ENCODE measurements around the gene NT5DC3. TPM values are rescaled to one million over a fixed set of nuclear protein-coding genes. Genes with fewer than 3 reads are reported as not detected.

Gene NT5DC3
- total RNA-seq, 1 donor from 2014 or later = 32.8 TPM

DNA sequence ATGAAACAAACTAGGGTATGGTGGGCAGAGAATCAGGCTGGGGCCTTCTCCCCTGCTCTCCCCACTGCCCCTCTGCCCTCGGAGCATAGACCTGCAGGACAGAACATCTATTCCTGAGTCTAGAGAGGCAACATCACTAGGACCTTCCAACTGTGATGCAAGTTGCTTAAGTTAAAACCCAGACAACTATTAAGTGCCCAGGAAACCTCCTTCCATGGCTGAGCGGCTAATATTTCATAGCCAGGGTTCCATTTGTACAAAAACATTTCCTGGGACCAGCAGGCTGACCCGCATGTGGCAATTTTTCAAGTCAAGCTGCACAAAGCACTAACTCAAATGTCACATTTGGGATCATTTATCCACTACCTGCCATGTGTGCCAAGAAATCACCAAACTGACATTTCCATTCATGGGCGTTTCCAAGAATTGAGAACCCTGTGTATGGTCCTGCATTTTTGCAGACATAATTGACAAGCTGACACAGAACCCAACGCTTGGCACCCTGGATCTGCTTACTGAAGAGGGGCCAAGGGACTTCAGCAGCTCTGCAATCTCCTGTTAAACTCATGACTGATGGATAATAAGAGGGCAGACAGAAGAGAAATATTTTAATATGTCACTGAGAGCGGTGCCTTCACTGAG, 32.7 kb downstream of the NT5DC3 start:
- DNase-seq = no peak

GRCh38 chr12:103807561-103808238, 33.3 kb downstream of the NT5DC3 start:
- no peak for DNase-seq

- no peak for DNase-seq
These were observed 34.2 kb downstream of the NT5DC3 start for GRCh38 chr12:103806803-103807202.

DNA sequence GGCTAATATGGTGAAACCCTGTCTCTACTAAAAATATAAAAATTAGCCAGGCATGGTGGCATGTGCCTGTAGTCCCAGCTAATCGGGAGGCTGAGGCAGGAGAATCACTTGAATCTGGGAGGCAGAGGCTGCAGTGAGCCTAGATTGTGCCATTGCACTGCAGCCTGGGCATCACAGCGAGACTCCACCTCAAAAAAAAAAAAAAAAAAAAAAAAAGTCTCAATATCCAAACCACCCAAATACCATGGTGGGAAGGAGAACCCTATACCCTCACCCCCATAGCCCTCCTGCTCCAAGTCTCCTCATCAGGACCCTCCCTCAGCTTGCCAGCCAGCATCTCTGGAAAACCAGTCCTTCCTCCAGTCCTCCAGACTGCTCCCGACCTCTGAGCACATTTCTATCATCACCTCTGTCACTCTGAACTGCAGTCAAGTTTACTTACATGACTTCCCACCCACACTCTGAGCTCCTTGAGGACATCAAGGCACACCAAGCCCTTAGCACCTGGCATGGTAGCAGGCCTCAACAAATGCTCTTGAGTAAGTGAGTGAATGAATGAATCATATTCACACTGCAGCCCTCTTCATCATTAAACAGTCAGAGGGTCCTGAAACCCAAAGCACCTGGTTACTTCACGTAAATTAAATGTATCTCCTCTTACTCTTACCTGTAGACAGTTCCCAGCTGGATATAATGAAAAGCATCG, 35.2 kb downstream of the NT5DC3 start:
- DNase-seq = no peak

DNA sequence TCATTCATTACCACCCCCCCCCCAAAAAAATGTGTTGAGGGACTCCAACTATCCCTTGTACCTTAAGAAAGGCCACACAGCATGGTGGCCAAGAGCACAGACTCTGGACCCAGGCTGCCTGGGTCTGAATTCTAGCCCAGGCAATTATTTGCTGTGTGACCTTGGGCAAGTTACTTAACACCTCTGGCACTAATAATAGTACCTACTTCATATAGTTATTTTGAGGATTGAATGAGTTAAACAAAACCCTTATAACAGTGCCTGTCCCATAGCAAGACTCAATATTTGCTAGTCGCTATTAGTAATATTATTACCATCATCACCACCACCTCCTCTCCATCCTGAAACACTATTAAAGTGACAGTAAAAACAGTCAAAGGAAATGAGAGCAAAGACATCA, 37.2 kb downstream of the NT5DC3 start:
- no peak for DNase-seq

DNA sequence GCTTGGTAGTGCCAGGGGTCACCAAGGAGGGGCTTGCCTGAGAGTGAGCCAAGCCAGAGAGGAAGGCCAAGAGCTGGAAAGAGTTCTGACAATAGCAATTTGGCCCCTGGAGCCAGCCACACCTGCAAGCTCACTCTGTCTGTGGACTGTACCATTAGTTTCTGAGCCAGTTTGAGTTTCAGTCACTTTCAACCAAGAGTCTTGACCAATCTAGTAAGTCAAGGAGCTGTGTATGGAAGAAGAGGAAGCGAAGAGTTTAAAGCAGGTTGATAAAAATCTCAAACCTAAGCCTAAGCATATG, 38.5 kb downstream of the NT5DC3 start:
- no peak for DNase-seq

DNA sequence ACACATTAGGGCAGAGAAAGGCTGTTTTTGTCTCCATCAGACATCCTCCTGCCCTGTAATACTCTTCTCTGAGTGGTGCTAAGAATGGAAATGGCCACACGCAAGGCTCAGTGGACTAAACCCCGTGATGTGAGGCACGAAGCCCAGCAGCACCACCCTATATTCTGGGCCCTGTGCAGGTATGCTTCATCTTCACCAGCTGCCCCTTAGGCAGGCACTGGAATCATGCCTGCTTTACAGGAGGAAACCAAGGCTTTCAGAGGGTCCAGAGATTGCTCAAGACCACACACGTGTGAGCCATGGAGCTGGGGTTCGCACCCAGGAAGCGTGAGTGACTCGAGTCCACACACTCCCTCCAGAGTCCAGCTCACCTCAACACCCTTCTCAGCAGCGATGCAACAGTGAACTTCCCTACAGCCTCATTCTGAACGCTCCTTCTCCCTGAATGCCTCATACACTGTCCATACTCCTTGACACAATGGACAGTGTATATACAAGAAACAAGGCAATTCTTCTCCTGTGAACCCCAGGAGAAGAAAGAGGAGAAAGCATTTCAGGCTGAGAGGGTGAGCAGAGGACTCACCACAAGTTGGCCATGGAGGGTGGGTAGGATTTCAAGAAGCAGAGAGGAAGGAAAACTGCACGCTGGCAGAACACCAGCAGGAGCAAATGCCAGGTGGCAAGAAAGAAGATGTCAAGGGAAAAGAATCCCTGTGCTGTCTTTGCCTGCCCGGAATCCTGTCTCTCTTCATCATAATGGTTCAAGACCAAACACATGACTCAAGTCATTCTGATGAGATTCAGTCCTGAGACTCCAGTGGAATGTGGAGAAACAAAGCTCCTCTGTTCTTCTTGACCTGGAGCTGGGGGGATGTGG, 39.1 kb downstream of the NT5DC3 start:
- DNase-seq = no peak

DNA sequence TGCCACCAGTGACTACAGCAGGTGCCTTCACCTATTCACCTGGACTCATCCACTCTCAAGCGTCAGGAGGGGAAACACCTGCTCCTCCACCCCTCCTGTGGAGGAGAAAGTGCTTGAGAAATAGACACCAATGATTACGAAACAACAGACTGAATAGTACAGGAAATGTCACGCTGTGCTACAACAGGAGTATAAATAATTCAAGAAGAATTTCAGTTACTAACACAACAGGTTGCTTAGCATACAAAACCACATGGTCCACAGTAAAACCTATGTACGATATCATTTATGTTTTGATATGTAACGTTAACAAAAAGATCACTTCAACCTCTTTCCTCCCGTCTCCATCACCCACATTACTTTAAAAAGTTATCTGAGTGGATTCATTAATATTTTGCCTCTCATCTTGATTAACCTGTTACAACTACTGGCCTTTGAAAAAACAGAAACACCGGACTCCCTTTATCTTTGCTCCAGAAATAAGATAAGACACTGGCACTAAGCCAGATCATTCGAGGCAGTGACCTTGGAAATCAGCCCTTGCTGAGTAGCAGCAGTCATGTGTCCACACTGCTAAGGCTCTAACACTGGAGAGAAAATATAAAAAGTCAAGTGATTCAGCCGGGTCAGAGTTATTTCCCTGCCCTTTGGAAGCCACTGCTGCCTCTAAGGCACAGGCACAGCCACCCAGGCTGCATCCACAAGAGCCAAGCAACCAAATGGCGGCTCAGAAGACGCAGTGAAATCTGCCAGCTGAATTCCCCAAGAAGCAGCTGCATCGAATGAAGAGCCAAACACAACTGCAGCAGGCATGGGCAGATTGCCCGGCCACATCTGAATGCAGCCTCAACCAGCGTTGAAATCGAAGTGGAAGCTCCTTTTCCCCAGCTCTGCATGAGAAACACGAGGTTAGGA, 40.9 kb downstream of the NT5DC3 start:
- DNase-seq = peak; percentile 43

- no peak for DNase-seq
These were observed 41.6 kb downstream of the NT5DC3 start for GRCh38 chr12:103799504-103799856.

DNA sequence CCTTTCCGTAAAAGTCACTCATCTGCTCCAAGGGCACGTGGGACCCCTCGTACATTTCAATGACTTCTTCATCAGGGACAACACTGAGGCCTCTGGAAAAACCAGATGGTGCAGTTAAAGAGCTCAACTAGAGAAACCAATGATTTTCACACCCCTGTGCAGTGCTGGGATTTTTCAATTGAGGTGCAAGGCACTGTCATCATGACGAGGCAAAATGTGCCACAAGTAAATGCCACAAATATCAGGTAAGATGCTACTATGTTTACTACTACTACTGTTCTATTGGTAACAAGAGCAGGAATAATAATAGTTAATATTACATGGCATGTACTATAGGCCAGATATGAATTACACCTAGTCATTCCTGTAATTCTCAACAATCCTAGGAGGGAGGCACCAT, 42.4 kb downstream of the NT5DC3 start:
- DNase-seq = no peak

- DNase-seq = no peak
These were observed 46.5 kb downstream of the NT5DC3 start for GRCh38 chr12:103794309-103795213.

DNA sequence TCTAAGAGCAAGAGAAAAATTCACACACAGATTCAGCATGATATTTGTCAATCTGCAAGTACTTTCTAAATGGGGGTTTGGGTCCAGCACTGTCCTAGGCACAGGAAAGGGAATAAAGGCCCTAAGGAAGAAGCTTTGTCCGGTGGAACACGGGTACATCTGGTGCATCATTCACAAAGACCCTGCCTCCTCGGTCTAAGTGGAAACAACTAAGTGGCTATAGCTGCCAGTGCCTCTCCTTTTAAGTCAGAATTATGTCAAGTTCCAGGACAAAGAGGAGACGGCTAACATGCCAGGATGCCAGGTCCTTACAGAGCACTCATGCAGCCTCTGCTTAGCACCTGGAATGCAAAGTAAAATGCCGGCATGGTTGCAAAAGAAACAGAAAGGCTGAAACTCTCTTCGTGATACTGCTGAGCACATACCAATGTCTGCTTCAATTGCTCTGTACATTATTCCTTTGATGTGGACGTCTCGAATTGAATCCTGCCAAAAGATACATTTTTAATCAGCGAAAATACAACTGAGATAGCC, 47.5 kb downstream of the NT5DC3 start:
- no peak for DNase-seq

DNA sequence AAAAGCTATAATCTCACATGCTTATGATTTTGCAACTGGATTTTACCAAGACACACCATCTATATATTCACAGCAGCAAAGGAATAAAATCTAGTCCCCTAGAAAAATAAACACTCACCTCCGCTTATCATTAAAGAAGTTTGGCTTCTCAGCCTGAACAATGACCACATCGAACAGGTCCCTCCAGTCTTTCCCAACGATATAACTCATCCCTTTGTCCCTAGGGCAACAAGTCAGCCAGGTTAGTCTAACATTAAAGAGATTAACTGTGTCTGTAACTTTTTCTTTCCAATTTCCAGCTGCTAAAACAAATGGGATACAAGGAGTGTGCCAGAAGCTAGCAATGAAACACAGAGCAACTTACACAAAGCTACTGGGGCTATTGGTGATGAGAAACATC, 48.0 kb downstream of the NT5DC3 start:
- DNase-seq = no peak

- DNase-seq = no peak
These were observed 49.6 kb downstream of the NT5DC3 start for GRCh38 chr12:103791350-103791920.

DNA sequence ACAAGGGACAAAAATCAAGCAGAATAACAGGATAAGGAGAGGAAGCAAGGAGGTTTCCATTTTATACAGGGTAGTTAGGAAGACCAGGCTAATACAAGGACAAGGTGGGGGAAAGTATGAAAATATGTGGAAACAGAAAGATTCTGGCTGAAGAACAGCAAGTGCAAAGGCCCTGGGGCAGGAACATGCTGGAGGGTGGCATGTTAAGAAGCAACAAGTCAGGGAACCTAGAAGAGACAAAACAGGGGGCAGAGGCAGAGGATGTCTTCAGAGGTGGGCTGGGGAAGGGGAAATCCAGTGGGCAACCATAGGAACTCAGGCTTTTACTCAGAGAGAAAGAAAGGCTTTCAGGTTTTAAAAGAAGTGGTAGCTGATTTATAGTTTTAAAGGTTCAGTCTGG, 54.8 kb downstream of the NT5DC3 start:
- no peak for DNase-seq

- no peak for DNase-seq
These were observed 55.6 kb downstream of the NT5DC3 start for GRCh38 chr12:103785243-103786031.

DNA sequence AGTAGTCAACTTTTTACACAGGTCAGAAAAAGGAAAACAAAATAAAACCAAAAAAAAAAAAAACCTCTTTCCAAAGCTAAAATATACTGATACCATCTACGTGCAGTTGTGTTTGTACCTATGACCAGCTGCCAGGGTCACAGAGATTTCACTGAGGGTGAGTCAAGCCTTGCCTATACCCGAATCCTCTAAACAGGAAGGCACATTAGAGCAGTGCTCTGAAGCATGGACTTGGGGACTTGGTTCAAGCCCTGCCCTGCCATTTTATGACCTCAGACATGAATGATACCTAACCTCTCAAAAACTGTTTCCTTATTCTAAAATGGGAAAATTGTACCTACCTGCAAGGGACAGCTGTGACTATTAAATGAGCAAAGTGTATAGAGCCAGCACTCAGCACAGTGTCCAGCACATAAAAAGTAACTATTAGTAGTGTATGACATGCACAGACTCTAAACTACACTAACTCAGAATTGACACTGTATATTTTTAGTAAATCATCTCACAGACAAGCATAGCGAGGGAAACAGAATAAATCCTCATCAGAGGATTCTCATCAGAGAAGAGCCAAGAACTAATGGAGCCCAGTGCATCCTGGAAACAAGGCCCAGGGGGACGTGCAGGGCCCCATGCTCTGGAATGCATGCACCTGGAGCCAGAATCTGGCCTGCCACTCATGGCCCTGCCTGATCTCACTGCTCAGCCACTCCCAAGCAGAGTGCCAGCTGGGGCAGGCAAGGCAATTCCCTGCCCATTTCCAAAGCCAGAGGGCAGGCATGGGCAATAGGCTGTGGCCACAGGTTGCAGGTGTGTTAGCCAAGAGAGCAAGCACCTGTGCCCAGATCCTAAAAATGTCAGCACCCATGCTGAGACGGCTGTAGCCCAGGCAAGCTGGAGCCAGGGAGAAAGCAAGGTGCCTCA, 57.0 kb downstream of the NT5DC3 start:
- DNase-seq = no peak

DNA sequence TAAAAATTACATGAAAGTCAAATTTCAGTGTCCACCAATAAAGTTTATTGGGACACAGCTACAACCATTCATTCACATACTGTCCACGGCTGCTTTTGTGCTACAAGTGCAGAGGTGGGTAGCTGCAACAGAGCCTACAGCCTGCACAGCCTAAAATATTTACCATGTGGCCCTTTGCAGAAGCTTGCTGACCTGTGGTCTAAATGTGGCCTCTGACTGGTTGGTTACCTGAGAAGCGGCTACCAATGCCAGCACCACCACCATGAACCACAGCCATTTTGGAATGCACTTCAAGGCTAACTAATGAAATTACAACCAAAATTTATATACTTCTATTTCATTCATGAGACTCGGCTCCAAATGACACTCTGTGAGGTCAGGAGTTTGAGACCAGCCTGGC, 58.6 kb downstream of the NT5DC3 start:
- DNase-seq = no peak
